Tibial nerve (tissue), 3 donors: ENCODE measurements around the gene PPP1R12A.

Experiments
- POLR2A ChIP-seq, 2 donors: fragments of 450-650 bp; IDR thresholded peaks; one replicate each; pipeline ENCODE4 v1.6.1; 2017; ENCODE audit warnings: antibody characterized with exemption in 2 of 2, mild to moderate bottlenecking in 2 of 2, moderate library complexity in 2 of 2
- TF ChIP-seq, protein P1 (sequence below), 5 experiments: fragments of 200-600 bp in 3 of 5; fragments of 450-650 bp in 2 of 5; sonication (generic) in 3 of 5; IDR thresholded peaks; one replicate each; pipeline ENCODE4 v1.5.1; 2016 to 2019; ENCODE audit warnings: antibody characterized with exemption in 5 of 5, mild to moderate bottlenecking in 3 of 5, moderate library complexity in 2 of 5

DNA sequence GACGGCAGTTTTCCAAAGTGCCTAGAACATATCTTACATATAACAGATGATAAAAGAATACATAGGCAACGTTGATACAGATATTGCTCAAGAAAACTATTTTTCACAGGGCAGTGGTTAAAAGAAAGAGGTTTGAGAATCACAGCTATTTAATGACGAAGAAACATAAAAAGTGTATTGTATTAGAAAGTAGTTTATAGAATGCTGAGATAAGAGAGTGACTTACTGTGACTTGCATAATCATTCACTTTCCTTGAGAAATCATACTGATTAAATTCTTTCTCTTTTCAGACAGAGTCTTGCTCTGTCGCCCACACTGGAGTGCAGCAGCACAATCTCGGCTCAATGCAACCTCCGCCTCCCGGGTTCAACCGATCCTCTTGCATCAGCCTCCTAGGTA, 57.7 kb downstream of the PPP1R12A start:
- no peak for TF ChIP-seq POLR2A (IDR thresholded peaks at IDR 0.05)
- TF ChIP-seq, protein P1, sequence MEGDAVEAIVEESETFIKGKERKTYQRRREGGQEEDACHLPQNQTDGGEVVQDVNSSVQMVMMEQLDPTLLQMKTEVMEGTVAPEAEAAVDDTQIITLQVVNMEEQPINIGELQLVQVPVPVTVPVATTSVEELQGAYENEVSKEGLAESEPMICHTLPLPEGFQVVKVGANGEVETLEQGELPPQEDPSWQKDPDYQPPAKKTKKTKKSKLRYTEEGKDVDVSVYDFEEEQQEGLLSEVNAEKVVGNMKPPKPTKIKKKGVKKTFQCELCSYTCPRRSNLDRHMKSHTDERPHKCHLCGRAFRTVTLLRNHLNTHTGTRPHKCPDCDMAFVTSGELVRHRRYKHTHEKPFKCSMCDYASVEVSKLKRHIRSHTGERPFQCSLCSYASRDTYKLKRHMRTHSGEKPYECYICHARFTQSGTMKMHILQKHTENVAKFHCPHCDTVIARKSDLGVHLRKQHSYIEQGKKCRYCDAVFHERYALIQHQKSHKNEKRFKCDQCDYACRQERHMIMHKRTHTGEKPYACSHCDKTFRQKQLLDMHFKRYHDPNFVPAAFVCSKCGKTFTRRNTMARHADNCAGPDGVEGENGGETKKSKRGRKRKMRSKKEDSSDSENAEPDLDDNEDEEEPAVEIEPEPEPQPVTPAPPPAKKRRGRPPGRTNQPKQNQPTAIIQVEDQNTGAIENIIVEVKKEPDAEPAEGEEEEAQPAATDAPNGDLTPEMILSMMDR (IDR thresholded peaks at IDR 0.05) = no peak
